GM11168 (cell line): ENCODE data around the gene SND1.

ENCODE experiments used
- in situ Hi-C: fragments of 300-500 bp; cut with MboI; formaldehyde crosslinking; loops from one replicate; pipeline ENCODE4 v1.12.0; 2022; ENCODE audit warnings: low sequenced_read_pairs; ENCODE audit not compliant: unreplicated experiment

SND1 gene

GRCh38 chr7:127760436-127761031 lies 108.5 kb downstream of the SND1 start:
- in situ Hi-C loops = no loop called here

- in situ Hi-C loops = no loop called here
Observed at GRCh38 chr7:127761196-127761595, 109.2 kb downstream of the SND1 start.

- in situ Hi-C loops = no loop called here
Observed at GRCh38 chr7:127764681-127765080, 112.7 kb downstream of the SND1 start.

- in situ Hi-C loops = no loop called here
Observed at GRCh38 chr7:127765150-127765549, 113.2 kb downstream of the SND1 start.

- in situ Hi-C loops = no loop called here
Observed at GRCh38 chr7:127766831-127767459, 115.0 kb downstream of the SND1 start.

GRCh38 chr7:127768241-127768640 lies 116.2 kb downstream of the SND1 start:
- in situ Hi-C loops = no loop called here

GRCh38 chr7:127769137-127769536 lies 117.1 kb downstream of the SND1 start:
- in situ Hi-C loops = no loop called here

GRCh38 chr7:127769696-127770400 lies 117.9 kb downstream of the SND1 start:
- in situ Hi-C loops = no loop called here

GRCh38 chr7:127770885-127771284 lies 118.9 kb downstream of the SND1 start:
- in situ Hi-C loops = no loop called here

GRCh38 chr7:127771707-127772106 lies 119.7 kb downstream of the SND1 start:
- in situ Hi-C loops = no loop called here

GRCh38 chr7:127776776-127777386 lies 124.9 kb downstream of the SND1 start:
- in situ Hi-C loops = no loop called here

GRCh38 chr7:127780489-127780888 lies 128.5 kb downstream of the SND1 start:
- in situ Hi-C loops = no loop called here

- in situ Hi-C loops = no loop called here
Observed at GRCh38 chr7:127781081-127781480, 129.1 kb downstream of the SND1 start.

- in situ Hi-C loops = no loop called here
Observed at GRCh38 chr7:127782075-127782474, 130.1 kb downstream of the SND1 start.

GRCh38 chr7:127782654-127783559 lies 130.9 kb downstream of the SND1 start:
- in situ Hi-C loops = no loop called here

- in situ Hi-C loops = no loop called here
Observed at GRCh38 chr7:127786184-127786583, 134.2 kb downstream of the SND1 start.

- in situ Hi-C loops = no loop called here
Observed at GRCh38 chr7:127789031-127789430, 137.0 kb downstream of the SND1 start.

- in situ Hi-C loops = no loop called here
Observed at GRCh38 chr7:127791446-127792189, 139.6 kb downstream of the SND1 start.

- in situ Hi-C loops = no loop called here
Observed at GRCh38 chr7:127792528-127793342, 140.7 kb downstream of the SND1 start.
